GM19099 (cell line): ENCODE measurements around the gene SFXN3.

Experiments
- POLR2A ChIP-seq: IDR thresholded peaks from 3 replicates; pipeline ENCODE4 v1.6.1; 2011; ENCODE audit warnings: low read depth; ENCODE audit not compliant: insufficient read length; ENCODE audit errors: extremely low read depth

The SFXN3 gene, protein sequence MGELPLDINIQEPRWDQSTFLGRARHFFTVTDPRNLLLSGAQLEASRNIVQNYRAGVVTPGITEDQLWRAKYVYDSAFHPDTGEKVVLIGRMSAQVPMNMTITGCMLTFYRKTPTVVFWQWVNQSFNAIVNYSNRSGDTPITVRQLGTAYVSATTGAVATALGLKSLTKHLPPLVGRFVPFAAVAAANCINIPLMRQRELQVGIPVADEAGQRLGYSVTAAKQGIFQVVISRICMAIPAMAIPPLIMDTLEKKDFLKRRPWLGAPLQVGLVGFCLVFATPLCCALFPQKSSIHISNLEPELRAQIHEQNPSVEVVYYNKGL

DNA sequence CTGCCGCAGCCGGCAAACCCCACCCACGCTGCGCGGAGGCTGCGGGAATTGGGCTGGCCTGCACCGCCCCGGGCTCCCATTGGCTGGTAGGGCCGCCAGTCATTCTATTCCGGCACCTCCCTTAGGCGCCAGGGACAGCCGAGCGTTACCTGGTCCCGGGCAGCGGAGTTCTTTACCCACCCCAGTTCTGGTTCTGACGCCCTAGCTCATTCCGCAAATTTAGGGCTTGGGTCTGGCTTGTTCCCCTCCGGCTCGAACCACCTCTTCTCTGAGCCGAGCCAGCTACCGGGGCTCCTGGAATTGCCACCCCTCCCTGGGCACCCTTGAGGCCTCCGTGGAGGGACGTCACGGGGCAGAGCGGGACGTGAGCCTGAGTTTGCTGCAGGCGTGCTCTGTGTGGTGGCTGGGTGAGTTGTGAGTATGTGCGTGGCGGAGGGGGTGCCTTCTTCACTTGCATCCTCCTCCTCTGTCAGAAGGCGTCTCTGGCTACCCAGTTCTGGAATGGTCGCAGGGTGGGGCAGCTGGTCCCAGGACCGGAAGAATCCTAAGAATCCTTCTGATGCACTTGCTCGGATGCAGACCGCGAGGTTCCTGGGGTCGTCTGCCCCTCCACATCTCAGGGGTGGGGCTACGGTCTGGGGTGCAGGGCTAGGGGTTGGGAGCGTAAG is at the start of gene SFXN3, which contains the start of gene PDZD7:
SFXN3 (plus strand) TSS at position 107 of the 668 bp plus-strand sequence. CDS start 3,461 bp downstream, outside the sequence.
PDZD7 (minus strand) TSS at position 2 of the 668 bp plus-strand sequence. CDS start 910 bp downstream, outside the sequence.
- TF ChIP-seq POLR2A: no peak

DNA sequence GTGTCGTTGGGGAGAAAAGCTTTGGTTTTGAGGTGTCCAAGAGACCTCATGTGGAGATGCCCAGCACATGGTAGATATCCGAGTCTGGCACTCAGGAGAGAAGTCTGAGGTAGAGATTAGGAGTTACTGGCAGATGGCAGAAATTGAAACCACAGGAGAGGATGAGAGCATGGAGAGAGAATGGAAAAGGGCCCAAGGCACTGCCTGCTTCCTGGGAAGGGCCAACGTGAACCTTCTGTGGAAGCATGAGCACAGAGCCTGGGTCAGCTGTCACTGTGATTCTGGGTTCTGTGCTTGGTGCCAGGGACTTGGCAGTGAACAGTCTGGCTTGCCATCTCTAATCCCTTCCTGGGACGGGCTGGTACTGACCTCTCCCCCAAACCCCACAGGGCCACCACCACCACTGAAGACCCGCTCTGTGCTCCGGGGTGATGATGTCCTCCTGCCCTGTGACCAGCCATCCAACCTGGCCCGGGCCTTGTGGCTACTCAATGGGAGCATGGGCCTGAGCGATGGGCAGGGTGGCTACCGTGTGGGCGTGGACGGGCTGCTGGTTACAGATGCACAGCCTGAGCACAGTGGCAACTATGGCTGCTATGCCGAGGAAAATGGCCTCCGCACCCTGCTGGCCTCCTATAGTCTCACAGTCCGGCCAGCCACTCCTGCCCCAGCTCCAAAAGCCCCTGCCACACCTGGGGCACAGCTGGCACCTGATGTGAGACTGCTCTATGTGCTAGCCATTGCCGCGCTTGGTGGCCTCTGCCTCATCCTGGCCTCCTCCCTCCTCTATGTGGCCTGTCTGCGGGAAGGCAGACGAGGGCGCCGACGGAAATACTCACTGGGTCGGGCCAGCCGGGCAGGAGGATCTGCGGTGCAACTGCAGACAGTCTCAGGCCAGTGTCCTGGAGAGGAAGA is 47.9 kb upstream of the SFXN3 start:
- TF ChIP-seq POLR2A: no peak

DNA sequence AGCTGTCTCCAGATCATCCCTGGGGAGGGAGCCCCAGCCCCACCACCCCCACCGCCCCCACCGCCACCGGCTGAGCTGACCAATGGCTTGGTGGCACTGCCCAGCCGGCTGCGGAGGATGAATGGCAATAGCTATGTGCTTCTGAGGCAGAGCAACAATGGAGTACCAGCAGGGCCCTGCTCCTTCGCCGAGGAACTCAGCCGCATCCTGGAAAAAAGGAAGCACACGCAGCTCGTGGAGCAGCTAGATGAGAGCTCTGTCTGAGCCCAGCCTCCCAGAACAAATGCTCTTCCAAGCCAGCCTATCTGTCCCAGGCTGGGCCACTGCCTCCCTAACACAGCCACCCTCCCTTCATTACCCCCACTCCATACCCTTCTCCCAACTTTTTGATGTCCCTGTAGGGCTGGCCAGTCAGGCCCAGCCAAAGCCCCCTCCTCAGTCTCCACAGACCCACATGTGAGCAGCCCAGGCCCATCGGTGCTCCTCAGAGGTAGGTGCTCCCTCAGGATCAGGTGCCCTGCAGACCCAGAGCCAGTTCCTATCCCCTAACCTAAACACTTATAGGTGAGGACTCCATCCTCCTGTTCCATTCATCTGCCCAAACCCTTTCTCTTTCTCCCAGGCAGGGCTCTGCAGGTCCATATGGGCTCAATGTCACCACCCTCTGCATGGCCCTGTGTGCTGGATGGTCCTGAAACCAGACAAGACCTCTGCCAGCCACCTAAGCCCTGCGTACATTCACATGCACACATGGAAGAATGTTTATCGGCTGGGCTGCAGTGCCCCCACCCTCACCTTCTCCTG is 47.0 kb upstream of the SFXN3 start:
- TF ChIP-seq POLR2A: no peak

DNA sequence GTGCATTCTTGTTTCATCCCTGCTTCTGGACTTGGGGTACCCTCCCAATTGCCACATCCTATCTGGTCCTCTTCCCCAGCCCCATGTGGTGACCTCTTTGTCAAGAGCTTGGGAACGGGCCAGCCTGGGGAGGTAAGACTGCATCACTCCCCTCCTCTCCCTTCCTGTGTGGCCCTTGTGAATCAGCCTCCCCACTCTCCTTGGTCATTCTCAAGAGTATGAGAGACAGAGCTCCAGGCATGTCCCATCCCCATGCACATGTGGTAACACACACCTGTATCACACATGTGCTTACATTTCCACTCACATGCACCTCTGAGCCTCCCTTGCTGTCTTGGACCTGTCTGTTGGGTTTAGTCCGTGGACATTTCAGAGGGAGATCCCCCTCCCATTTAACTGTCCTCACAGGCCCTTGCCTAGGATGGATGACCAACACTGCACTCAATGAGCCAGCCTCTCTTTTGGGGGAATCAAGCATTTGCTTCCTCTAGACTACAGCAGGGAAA is 46.3 kb upstream of the SFXN3 start:
- TF ChIP-seq POLR2A: no peak

DNA sequence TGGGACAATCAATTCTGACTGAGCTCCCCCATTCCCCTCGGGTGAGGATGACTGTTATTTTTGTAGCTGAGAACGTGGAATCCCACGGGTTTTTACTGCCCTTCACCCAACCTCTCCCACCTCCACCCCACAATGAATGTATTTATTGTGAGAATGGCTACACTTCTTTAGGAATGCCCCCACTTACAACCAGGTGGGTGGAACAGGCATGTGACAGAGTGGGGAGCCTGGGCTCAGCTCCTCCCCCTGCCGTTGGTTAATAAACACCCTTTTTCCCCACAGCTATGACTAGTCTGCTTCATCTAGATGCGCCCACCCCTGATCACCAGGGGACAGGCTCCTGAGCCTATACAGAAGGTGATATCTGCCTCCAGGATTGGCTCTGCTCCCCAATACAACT is 45.7 kb upstream of the SFXN3 start:
- TF ChIP-seq POLR2A: no peak

DNA sequence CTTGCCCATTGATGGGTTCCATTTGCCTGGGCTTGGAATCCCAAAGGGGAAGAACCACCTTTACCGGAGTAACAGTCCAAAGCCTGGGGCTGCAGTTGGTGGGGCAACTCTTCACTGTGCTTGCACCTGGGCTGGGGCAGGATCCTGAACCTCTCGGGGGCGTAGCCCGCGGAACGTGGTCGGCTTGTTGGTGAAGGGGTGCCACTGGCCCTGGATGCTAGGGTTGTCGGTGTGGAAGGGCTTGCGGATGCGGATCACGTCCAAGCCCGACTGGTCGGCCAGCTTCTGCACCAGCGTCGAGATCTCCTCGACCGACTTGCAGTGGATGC is 44.4 kb upstream of the SFXN3 start:
- TF ChIP-seq POLR2A: no peak

DNA sequence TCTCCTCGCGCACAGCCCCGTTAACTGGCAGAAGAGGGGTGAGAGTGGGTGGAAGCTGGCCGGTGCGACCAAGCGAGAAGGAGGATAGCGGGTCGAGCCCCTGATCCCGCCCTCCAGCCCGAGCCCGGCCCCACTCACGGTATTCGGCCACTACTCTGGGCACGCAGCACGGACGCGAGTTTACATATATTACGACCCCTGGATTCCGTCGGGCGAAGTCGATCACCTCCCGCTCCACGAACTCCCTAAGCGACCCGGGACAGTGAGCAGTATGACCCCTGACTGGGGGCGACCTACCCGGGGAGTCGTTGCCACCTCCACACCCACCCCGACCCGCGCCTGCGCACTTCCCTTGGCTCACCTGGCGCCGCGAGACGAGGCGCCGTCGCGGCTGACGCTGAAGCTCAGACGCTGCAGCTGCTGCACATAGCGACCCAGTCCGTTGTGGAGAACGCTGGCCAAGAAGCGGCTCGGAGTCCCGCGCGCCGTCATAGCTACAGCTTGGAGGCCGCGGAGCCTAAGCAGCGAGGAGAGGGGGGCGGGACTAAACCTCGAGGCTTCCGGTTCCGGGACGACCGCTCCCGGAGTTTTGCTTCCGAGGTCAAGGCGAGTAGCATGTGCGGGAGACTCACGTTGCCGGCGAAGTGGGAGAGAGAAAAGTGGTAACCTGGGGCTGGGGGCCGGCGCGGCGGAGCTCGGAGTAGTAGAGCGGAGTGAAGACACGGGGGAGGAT is 43.9 kb upstream of the SFXN3 start, which contains the start of the genes MRPL43 and TWNK:
MRPL43 (minus strand) TSS at position 546 of the 733 bp plus-strand sequence; CDS start at position 492, 54 bp downstream.
TWNK (plus strand) TSS at position 592 of the 733 bp plus-strand sequence. CDS start 668 bp downstream, outside the sequence.
- peak; percentile 79 for TF ChIP-seq POLR2A

DNA sequence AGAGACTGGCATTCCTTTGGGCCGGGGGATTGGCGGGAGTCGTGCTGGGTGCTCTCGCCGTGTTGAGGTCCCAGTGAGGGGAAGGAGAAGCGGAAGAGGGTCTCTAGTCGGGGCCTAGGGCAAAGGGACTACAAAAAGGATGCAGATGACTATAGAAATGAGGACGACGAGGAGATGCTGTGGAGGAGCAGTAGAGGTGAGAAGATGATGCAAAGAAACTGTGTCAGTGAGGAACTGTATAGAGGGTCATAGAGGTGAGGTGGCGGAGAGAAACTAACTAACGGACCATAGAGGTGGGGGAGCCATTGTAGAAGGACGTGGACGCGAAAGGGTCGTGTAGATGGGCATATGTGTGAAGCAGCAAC is 43.4 kb upstream of the SFXN3 start:
- no peak for TF ChIP-seq POLR2A

DNA sequence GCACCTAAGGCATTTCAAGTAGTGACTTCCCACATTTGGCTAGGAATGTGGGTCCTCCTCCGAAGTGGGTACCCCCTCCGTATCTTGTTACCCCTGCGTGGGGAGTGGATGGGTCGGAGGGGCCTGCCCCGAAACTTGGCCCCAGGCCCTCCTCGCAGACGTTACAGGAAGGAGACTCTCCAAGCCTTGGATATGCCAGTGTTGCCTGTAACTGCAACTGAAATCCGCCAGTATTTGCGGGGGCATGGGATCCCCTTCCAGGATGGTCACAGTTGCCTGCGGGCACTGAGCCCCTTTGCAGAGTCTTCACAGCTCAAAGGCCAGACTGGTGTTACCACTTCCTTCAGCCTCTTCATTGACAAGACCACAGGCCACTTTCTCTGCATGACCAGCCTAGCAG is 42.9 kb upstream of the SFXN3 start:
- TF ChIP-seq POLR2A: no peak

DNA sequence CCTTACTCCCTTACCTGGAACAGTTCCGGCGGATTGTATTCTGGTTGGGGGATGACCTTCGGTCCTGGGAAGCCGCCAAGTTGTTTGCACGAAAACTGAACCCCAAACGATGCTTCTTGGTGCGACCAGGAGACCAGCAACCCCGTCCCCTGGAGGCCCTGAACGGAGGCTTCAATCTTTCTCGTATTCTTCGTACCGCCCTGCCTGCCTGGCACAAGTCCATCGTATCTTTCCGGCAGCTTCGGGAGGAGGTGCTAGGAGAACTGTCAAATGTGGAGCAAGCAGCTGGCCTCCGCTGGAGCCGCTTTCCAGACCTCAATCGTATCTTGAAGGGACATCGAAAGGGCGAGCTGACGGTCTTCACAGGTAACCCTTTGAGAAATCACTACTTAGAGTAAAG is 41.9 kb upstream of the SFXN3 start:
- no peak for TF ChIP-seq POLR2A

DNA sequence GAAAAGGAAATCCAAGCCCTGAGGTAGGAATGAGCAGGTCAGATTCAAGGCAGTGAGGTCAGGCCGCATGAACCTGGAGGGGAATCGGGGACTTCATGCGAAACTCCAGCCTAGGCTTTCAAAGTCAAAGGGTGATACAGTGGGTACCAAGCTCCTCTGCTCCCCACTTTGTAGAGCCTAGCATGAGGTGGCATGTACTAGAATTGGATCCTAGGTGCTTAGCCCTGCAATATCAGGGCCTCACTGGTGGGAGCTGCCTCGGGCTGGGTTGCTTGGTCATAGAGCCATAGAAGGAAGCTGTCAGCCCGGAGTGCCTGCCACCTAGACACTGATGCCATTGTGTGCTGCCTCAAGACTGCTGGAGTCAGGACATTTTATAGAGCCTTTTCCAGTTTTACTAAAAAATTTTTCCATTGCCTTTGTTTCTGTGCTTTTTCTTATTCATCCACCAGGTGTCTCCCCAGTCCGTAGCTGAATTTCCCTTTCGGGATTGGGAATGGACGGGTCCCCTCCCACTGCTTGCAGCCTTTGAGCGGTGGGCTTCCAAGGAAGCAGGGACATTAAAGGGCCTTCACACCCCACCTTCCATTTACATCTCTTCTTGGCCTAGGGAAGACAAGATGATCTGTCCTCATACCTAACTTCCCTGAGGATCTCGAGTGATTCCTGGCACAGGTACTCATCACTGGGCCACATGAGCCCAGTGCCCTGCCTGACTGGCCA is 36.9 kb upstream of the SFXN3 start:
- TF ChIP-seq POLR2A: no peak

DNA sequence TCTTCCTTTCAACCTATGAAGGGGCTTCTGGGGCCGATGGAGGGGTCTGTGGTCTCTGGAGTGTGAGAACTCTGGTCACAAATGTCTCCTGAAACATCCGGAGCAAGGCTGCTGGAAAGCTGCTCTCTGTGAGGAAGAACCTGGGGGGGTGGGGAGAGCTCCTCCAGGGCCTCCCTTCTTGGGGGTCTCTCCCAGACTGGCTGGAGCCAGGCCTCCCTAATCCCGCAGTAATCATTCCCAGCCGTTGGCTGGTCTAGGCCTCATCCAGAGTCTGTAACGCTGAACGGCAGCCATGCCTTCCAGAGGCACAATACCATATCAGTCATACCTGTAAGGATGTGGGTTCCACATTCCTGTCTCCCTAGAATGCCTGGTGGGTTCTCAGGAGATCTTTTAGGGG is 35.9 kb upstream of the SFXN3 start:
- no peak for TF ChIP-seq POLR2A
